Loucy (cell line): ENCODE measurements around the gene HLX.

Experiments used
- H2AFZ ChIP-seq: fragments of 200-600 bp; sonication (generic); 2 replicates; pipeline ENCODE4 v1.6.0; 2016; ENCODE audit warnings: antibody characterized with exemption, mild to moderate bottlenecking, low read length, moderate library complexity
- H3F3A ChIP-seq: fragments of 200-600 bp; 2 replicates; pipeline ENCODE4 v1.6.0; 2016; ENCODE audit warnings: antibody characterized with exemption, low read depth, mild to moderate bottlenecking
- H3K27me3 ChIP-seq: fragments of 200-600 bp; sonication (generic); 2 replicates; pipeline ENCODE4 v1.6.1; 2014; ENCODE audit warnings: low read length, mild to moderate bottlenecking; ENCODE audit not compliant: insufficient read depth, poor library complexity, severe bottlenecking
- H3K36me3 ChIP-seq: fragments of 200-600 bp; sonication (generic); 2 replicates; pipeline ENCODE4 v1.6.1; 2016; ENCODE audit warnings: low read length; ENCODE audit not compliant: insufficient read depth
- H3K4me1 ChIP-seq: fragments of 200-600 bp; sonication (generic); 2 replicates; pipeline ENCODE4 v1.5.1; 2014; ENCODE audit warnings: low read length, mild to moderate bottlenecking; ENCODE audit not compliant: insufficient read depth, poor library complexity, severe bottlenecking
- H3K4me2 ChIP-seq: fragments of 200-600 bp; sonication (generic); 2 replicates; pipeline ENCODE4 v1.6.0; 2014; ENCODE audit warnings: antibody characterized with exemption, low read length, low read depth, mild to moderate bottlenecking; ENCODE audit not compliant: poor library complexity, severe bottlenecking
- H3K4me3 ChIP-seq: fragments of 200-600 bp; sonication (generic); 2 replicates; pipeline ENCODE4 v1.5.1; 2014; ENCODE audit warnings: low read length, mild to moderate bottlenecking, mixed read lengths; ENCODE audit not compliant: poor library complexity, severe bottlenecking
- H3K79me2 ChIP-seq: fragments of 200-600 bp; sonication (generic); 2 replicates; pipeline ENCODE4 v1.6.1; 2014; ENCODE audit warnings: low read length; ENCODE audit not compliant: insufficient read depth
- H3K9ac ChIP-seq: fragments of 200-600 bp; sonication (generic); 2 replicates; pipeline ENCODE4 v1.6.0; 2014; ENCODE audit warnings: mild to moderate bottlenecking, low read depth, low read length, moderate library complexity; ENCODE audit not compliant: poor library complexity, severe bottlenecking
- H3K9me2 ChIP-seq: fragments of 200-600 bp; sonication (generic); replicated peaks from 2 replicates; pipeline ENCODE4 v1.6.1; 2016; ENCODE audit warnings: low read depth, low read length, mixed read lengths
- H3K9me3 ChIP-seq: fragments of 200-600 bp; sonication (generic); 2 replicates; pipeline ENCODE4 v1.6.1; 2014; ENCODE audit warnings: mild to moderate bottlenecking, antibody characterized with exemption, low read length, low read depth; ENCODE audit not compliant: insufficient read depth
- H4K20me1 ChIP-seq: fragments of 200-600 bp; sonication (generic); 2 replicates; pipeline ENCODE4 v1.6.0; 2014; ENCODE audit warnings: antibody characterized with exemption, low read length, mild to moderate bottlenecking; ENCODE audit not compliant: insufficient read depth, poor library complexity, severe bottlenecking
- EZH2phosphoT487 ChIP-seq: fragments of 200-600 bp; IDR thresholded peaks from 2 replicates; pipeline ENCODE4 v1.6.1; 2018; ENCODE audit warnings: antibody characterized with exemption, mild to moderate bottlenecking, moderate library complexity, borderline replicate concordance
- TF ChIP-seq, protein P1 (sequence below): fragments of 200-600 bp; sonication (generic); conservative IDR thresholded peaks from 2 replicates; pipeline ENCODE4 v1.5.1; 2014; ENCODE audit warnings: mild to moderate bottlenecking, antibody characterized with exemption, low read length

The HLX gene

DNA sequence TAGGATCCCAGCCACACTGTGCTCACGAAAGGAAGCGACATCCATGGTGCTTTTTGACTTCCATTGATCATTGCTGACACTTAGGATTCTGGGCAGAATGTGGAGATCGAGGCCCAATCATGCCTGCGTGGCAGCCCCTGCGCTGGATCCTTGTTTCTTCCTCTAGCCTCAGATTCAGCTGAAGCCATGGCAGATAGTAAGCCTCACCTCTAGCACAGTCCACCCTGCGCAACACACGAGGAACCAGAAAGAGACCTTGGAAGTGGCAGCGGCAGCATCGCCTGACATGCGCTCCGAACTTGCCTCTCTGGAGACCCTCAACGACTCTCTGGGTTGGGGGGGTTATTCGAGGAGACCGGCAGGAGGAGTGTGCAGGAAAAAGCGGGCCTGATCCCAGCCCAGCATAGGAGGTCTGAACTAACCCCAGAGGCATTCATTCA lies 10.6 kb downstream of the HLX start:
- TF ChIP-seq EZH2phosphoT487 = no peak
- TF ChIP-seq, protein P1, sequence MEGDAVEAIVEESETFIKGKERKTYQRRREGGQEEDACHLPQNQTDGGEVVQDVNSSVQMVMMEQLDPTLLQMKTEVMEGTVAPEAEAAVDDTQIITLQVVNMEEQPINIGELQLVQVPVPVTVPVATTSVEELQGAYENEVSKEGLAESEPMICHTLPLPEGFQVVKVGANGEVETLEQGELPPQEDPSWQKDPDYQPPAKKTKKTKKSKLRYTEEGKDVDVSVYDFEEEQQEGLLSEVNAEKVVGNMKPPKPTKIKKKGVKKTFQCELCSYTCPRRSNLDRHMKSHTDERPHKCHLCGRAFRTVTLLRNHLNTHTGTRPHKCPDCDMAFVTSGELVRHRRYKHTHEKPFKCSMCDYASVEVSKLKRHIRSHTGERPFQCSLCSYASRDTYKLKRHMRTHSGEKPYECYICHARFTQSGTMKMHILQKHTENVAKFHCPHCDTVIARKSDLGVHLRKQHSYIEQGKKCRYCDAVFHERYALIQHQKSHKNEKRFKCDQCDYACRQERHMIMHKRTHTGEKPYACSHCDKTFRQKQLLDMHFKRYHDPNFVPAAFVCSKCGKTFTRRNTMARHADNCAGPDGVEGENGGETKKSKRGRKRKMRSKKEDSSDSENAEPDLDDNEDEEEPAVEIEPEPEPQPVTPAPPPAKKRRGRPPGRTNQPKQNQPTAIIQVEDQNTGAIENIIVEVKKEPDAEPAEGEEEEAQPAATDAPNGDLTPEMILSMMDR = no peak
- Histone ChIP-seq H3K79me2 (no peaks in the 10 kb centered on the region), H3K4me1 (no peaks in the 10 kb centered on the region), H3K9me2 (no peaks in the 10 kb centered on the region), H4K20me1 (no peaks in the 10 kb centered on the region), H3K27me3 (peaks cover 12% of the 10 kb centered on the region), H3K9ac (no peak overlapping the region), H3F3A (no peaks in the 10 kb centered on the region), H3K4me2 (no peak overlapping the region), H3K36me3 (no peaks in the 10 kb centered on the region), H3K9me3 (no peaks in the 10 kb centered on the region), H3K4me3 (no peak overlapping the region), H2AFZ (no peak overlapping the region)

DNA sequence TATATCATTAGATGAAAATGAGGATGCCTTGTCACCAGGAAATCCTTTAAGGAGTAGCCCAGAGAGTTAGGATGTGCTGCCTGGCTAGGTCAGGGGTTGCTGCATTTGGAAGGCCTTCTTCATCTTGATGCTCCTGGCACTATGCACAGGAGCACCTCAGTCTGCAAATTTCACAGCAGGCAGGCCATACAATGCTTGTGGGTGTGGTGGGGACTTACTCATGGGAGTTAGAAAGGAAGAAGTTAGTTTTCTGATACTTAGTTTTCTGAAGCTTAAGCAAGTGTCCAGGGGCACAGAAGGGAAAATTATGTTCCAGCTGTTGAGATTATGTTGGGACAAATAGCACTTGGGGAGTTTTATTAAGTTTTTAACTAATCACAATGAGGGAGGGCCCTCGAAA lies 11.4 kb downstream of the HLX start:
- H4K20me1 ChIP-seq = no peaks in the 10 kb centered on the region
- H3K27me3 ChIP-seq = peaks cover 12% of the 10 kb centered on the region
- H3K4me2 ChIP-seq = no peak overlapping the region
- no peaks in the 10 kb centered on the region for H3K9me2 ChIP-seq
- no peaks in the 10 kb centered on the region for H3F3A ChIP-seq
- no peak overlapping the region for H3K4me3 ChIP-seq
- H3K36me3 ChIP-seq = no peaks in the 10 kb centered on the region
- no peak overlapping the region for H2AFZ ChIP-seq
- no peaks in the 10 kb centered on the region for H3K4me1 ChIP-seq
- no peaks in the 10 kb centered on the region for H3K9me3 ChIP-seq
- TF ChIP-seq, protein P1 = no peak
- TF ChIP-seq EZH2phosphoT487 = no peak
- H3K9ac ChIP-seq = no peak overlapping the region
- no peaks in the 10 kb centered on the region for H3K79me2 ChIP-seq

DNA sequence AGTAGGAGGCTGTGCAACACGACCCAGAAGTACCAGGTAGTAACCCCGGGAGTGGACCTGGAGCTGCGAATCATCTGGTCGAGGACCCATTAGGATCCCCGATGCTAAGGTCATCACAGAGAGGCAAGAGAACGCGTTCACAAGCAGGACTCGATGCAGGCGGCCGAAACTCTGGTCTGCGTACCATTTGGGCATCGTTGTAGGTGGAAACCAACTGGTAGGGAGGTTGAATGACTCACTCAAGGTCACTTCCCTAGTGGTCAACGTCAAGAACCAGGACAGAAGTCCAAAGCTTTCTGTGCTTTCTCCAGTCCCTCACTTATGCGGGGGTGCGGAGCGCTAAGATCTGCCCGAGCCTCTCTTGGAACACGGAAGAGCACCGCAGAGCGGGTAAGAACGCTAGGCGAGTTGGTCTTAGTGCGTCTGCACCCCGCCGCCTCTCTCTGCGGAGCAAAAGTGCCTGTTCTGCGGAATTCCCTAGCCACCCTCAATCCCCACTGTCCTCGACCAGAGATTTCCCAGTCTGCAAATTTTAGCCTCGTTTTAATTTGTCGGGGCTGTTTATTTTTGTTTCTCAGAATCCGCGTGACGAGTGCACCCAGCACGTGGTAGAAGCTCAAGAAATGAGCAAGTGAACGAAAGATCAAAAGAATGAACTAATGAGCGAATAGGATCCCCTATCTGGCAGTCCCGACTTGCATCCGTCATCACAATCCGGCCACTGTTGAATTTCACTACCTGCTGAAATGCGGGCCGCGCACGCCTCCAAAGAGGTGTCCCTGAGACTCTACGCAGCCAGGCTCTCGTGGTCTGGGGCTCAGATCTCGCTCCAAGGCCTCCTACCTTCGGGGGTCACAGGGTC lies 12.2 kb downstream of the HLX start:
- H3K9me3 ChIP-seq = no peaks in the 10 kb centered on the region
- TF ChIP-seq, protein P1 = no peak
- no peak for TF ChIP-seq EZH2phosphoT487
- H3K9ac ChIP-seq = no peak overlapping the region
- H3K9me2 ChIP-seq = no peaks in the 10 kb centered on the region
- no peaks in the 10 kb centered on the region for H3K79me2 ChIP-seq
- H2AFZ ChIP-seq = no peak overlapping the region
- H3F3A ChIP-seq = no peaks in the 10 kb centered on the region
- H3K4me3 ChIP-seq = no peak overlapping the region
- no peak overlapping the region for H3K4me2 ChIP-seq
- H3K4me1 ChIP-seq = no peaks in the 10 kb centered on the region
- peaks cover 12% of the 10 kb centered on the region for H3K27me3 ChIP-seq
- H4K20me1 ChIP-seq = no peaks in the 10 kb centered on the region
- H3K36me3 ChIP-seq = no peaks in the 10 kb centered on the region
